Measurements from ENCODE around the gene MMD2.

Gene MMD2

GRCh38 chr7:4868493-4868892 lies 90.5 kb downstream of the MMD2 start:
- no peak for DNase-seq (ENCODE audit: low read depth)

GRCh38 chr7:4866528-4867496 lies 92.2 kb downstream of the MMD2 start:
- no peak for DNase-seq (ENCODE audit: low read depth)

GRCh38 chr7:4862156-4862555 lies 96.8 kb downstream of the MMD2 start:
- no peak for DNase-seq (ENCODE audit: low read depth)

- DNase-seq (ENCODE audit: low read depth) = no peak
Measured at GRCh38 chr7:4861673-4862072, 97.3 kb downstream of the MMD2 start, which contains the start of gene PAPOLB. Gene PAPOLB (minus strand): TSS chr7:4862030. CDS start chr7:4861810, 220 bp downstream.

GRCh38 chr7:4861227-4861626 lies 97.8 kb downstream of the MMD2 start:
- DNase-seq (ENCODE audit: low read depth) = no peak

GRCh38 chr7:4857189-4857588 lies 101.8 kb downstream of the MMD2 start:
- no peak for DNase-seq (ENCODE audit: low read depth)

- DNase-seq (ENCODE audit: low read depth) = no peak
Measured at GRCh38 chr7:4856336-4857057, 102.5 kb downstream of the MMD2 start.

All from CMK (cell line).